ENCODE results near the gene CMTR1.
"Not testable (repeated sequence)": the region's sequence is repeated elsewhere in the genome, so short reads cannot be mapped to it uniquely, and the experiment has no call there.

CMTR1 gene

GRCh38 chr6:37438930-37439329 lies 5.9 kb downstream of the CMTR1 start:
- DNase-seq = no peak

- DNase-seq = no peak
These were observed 8.6 kb downstream of the CMTR1 start for GRCh38 chr6:37441651-37442050.

GRCh38 chr6:37442416-37443215 lies 9.6 kb downstream of the CMTR1 start:
- DNase-seq = no peak

- DNase-seq = not testable (repeated sequence)
These were observed 10.2 kb downstream of the CMTR1 start for GRCh38 chr6:37443216-37443542.

- no peak for DNase-seq
These were observed 17.0 kb downstream of the CMTR1 start for GRCh38 chr6:37449984-37450383.

GRCh38 chr6:37451441-37452193 lies 18.6 kb downstream of the CMTR1 start:
- DNase-seq = no peak

GRCh38 chr6:37452522-37452921 lies 19.5 kb downstream of the CMTR1 start:
- DNase-seq = no peak

GRCh38 chr6:37454420-37455140 lies 21.6 kb downstream of the CMTR1 start:
- peak; percentile 58 to 64 for DNase-seq

- DNase-seq = no peak
These were observed 23.1 kb downstream of the CMTR1 start for GRCh38 chr6:37456126-37456525.

- no peak for DNase-seq
These were observed 24.0 kb downstream of the CMTR1 start for GRCh38 chr6:37456816-37457560.

- DNase-seq = peak; percentile 73 to 88
These were observed 27.2 kb downstream of the CMTR1 start for GRCh38 chr6:37459981-37460800.

- no peak for DNase-seq
These were observed 27.8 kb downstream of the CMTR1 start for GRCh38 chr6:37460805-37461204.

- DNase-seq = no peak
These were observed 30.1 kb downstream of the CMTR1 start for GRCh38 chr6:37463110-37463509.

- DNase-seq = no peak
These were observed 34.7 kb downstream of the CMTR1 start for GRCh38 chr6:37467718-37468117.

GRCh38 chr6:37473364-37474095 lies 40.5 kb downstream of the CMTR1 start:
- no peak for DNase-seq

GRCh38 chr6:37474316-37474715 lies 41.3 kb downstream of the CMTR1 start:
- no peak for DNase-seq

GRCh38 chr6:37477191-37477590 lies 44.2 kb downstream of the CMTR1 start:
- no peak for DNase-seq

GRCh38 chr6:37477656-37478435 lies 44.8 kb downstream of the CMTR1 start:
- DNase-seq = no peak

- DNase-seq = no peak
These were observed 45.8 kb downstream of the CMTR1 start for GRCh38 chr6:37478827-37479226.

GRCh38 chr6:37479266-37479854 lies 46.3 kb downstream of the CMTR1 start:
- no peak for DNase-seq
